GM12874 (cell line): ENCODE data around the gene SAMD4A.

Experiments
- CTCF ChIP-seq: IDR thresholded peaks from 2 replicates; pipeline ENCODE4 v1.5.1; 2011; ENCODE audit warnings: low read depth, mild to moderate bottlenecking, control low read depth, low read length, moderate library complexity; ENCODE audit not compliant: insufficient read depth

SAMD4A gene

GRCh38 chr14:54617467-54617866 is 50.5 kb downstream of the SAMD4A start:
- no peak for TF ChIP-seq CTCF

DNA sequence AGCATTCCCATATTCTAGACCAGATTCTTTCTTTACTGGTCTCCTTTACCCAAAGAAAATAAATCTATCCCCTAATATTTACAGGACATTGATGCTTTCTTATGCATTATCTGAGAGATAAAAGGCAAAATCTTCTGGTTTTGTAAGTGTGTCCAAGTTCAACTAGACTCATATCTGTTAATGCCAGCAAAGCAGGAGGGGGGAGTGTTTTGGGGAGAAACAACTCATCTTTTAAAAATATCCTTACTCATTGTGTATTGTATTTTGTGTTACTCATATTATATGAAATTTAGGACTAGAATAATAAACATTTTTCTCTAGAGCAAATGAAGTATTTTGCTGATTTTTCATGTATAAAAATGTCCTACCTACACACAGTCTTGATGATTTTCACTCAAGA is 54.8 kb downstream of the SAMD4A start:
- no peak for TF ChIP-seq CTCF

DNA sequence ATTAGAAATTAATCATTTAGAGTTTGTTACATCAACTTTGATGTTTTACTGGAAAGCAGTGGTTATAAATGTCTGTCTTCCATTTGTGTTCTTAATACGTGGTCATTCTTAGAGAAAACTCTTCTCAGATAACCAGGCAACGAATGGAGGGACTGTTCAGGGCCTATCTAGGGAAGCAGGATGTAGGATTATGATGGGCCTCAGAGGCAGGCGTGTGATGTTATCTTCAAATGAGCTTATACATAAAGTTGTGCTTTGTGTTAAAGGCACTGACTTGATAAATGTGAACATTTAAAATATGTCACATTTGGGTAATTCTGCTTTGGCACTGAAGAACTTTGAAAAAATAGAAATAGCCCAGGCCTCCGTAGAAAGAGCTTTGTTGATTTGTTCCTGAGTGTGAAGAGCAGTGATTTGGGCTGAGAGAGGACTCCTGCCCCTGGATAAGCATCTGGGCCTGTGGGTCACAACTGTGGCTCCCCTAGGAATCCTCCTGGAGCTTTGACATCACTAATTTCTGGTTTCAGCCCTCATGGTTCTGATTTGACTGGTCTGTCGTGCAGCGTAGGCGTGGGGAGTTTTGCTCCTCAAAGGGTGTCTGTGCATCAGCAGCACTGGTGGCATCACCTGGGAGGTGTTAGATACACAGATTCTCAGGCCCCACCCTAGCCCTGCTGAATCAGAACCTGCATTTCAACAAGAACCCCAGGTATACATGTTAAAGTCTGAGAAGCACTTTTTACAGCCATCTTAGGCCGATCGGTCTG is 55.4 kb downstream of the SAMD4A start:
- no peak for TF ChIP-seq CTCF

DNA sequence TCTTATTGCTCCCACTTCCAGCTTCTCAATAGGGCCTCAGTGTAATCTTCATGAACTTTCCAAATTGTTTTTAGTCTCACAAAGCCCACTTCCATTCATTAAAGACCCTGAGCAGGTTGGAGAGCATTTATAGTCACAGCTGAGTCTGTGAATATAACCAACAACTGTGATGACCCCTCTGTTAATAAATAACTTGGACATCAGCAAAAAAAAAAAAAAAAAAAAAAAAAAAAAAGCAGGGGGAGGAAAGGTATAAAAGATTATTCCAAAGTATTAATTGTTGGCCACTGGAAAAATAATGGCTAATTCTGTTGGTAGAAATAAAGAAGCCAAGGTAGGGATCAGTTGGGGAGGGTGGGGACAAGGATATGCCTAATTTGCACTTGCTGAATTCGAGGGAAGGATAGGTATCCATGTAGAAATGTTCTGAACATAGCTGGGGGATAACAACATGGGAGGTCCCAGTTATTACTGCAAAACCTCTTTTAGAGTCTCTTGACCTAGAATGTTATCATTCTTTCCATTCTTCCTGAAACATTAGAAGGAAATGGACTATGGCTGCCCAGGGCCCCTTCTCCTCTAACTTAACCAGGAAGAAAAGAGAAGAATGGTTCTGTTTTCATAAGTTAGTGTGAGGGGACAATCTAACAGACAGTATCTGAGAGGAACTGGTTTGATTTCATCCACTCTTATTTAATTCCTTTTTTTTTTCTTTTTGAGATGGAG is 56.5 kb downstream of the SAMD4A start:
- TF ChIP-seq CTCF, result no peak

DNA sequence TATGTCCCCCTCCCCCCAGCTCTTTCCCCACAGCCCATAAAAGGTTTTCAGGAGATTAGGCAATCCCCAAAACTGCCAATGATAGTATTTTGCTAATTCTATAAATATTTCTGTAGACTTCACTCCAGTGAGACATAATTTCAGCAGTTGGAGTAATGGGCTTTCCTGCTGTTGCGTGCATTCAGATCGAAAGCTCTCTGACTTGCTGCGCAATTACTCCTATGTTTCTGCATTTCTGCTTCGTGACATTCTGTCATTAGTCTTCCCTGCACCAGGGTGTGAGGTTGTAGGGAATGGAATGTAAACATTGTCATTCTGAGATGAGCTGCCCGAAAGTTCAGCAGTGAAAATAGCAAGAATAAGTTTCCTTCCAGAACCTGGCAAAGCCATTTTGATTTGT is 58.2 kb downstream of the SAMD4A start:
- TF ChIP-seq CTCF, result no peak

- TF ChIP-seq CTCF, result no peak
Measured at GRCh38 chr14:54627219-54627539, 60.3 kb downstream of the SAMD4A start.

- TF ChIP-seq CTCF, result no peak
Measured at GRCh38 chr14:54627540-54628363, 60.8 kb downstream of the SAMD4A start.
